ENCODE data around the gene HRG.
A peak's percentile ranks its signal among the peaks of the same experiment; 100 is the strongest.
"Not testable (repeated sequence)": the region's sequence is repeated elsewhere in the genome, so short reads cannot be mapped to it uniquely, and the experiment has no call there.

The HRG gene

GRCh38 chr3:186683979-186684378, 18.2 kb downstream of the HRG start:
- DNase-seq: no peak

- DNase-seq: not testable (repeated sequence)
Observed at GRCh38 chr3:186686475-186686874, 20.7 kb downstream of the HRG start.

GRCh38 chr3:186687120-186687651, 21.4 kb downstream of the HRG start:
- DNase-seq: no peak

GRCh38 chr3:186690304-186690703, 24.5 kb downstream of the HRG start:
- not testable (repeated sequence) for DNase-seq

- no peak for DNase-seq
Observed at GRCh38 chr3:186691676-186692075, 25.9 kb downstream of the HRG start.

- no peak for DNase-seq
Observed at GRCh38 chr3:186693843-186694242, 28.0 kb downstream of the HRG start.

GRCh38 chr3:186694288-186695032, 28.6 kb downstream of the HRG start:
- no peak for DNase-seq

GRCh38 chr3:186696522-186696921, 30.7 kb downstream of the HRG start:
- DNase-seq: no peak

- no peak for DNase-seq
Observed at GRCh38 chr3:186697510-186697909, 31.7 kb downstream of the HRG start.

GRCh38 chr3:186700267-186700666, 34.5 kb downstream of the HRG start:
- no peak for DNase-seq

- not testable (repeated sequence) for DNase-seq
Observed at GRCh38 chr3:186702451-186702850, 36.6 kb downstream of the HRG start.

- DNase-seq: peak; percentile 64
Observed at GRCh38 chr3:186705882-186706780, 40.3 kb downstream of the HRG start.

- DNase-seq: no peak
Observed at GRCh38 chr3:186708983-186709679, 43.3 kb downstream of the HRG start.

- not testable (repeated sequence) for DNase-seq
Observed at GRCh38 chr3:186710694-186711093, 44.9 kb downstream of the HRG start.

GRCh38 chr3:186713499-186713898, 47.7 kb downstream of the HRG start:
- no peak for DNase-seq

GRCh38 chr3:186717039-186717457, 51.2 kb downstream of the HRG start, which contains the start of gene KNG1:
Gene KNG1 (plus strand): TSS chr3:186717359. CDS start chr3:186717543, 184 bp downstream.
- no peak for DNase-seq

- DNase-seq: no peak
Observed at GRCh38 chr3:186719945-186720739, 54.3 kb downstream of the HRG start.

GRCh38 chr3:186722457-186722856, 56.6 kb downstream of the HRG start:
- DNase-seq: no peak

GRCh38 chr3:186724911-186725310, 59.1 kb downstream of the HRG start:
- DNase-seq: no peak
